ENCODE results near the gene NF2. TPM values are rescaled to one million over a fixed set of nuclear protein-coding genes. Genes with fewer than 3 reads are reported as not detected.

NF2 gene
- total and polyA plus RNA-seq, 2 experiments from 2014 or later = 14.4 to 54.5 TPM

GRCh38 chr22:29683536-29683935 lies 80.1 kb downstream of the NF2 start (continued):
- TF ChIP-seq EZH2phosphoT487 (IDR thresholded peaks at IDR 0.05; ENCODE audit: unreplicated experiment) = no peak
- TF ChIP-seq JUNB (IDR thresholded peaks at IDR 0.05; ENCODE audit: unreplicated experiment) = no peak
- TF ChIP-seq ETS1 (IDR thresholded peaks at IDR 0.05) = no peak
- TF ChIP-seq NANOG (IDR thresholded peaks at IDR 0.05; ENCODE audit: borderline replicate concordance) = no peak
- TF ChIP-seq REST (IDR thresholded peaks at IDR 0.05; ENCODE audit: unreplicated experiment) = no peak

DNA sequence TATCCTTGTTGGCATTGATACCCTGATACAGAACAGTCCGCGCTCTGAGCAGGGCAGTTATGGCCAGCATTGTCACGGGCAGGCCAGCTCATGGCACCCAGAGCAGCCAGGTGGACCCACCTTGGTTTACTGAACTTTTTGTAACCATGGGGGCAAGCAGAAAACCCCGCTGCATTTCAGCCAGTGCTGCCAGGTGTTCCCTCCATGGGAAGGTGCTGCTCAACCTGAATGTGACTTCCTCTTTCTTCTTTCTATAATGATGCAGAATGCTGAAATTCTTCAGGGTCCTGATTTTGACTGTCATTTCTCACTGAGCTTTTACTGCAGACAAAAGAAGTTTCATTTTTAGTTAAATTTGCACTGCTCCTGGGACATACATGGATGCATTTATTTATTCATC lies 80.8 kb downstream of the NF2 start:
- H3K4me1 Mint-ChIP-seq = peaks cover 21% of the 10 kb centered on the region
- DNase-seq (ENCODE audit: low spot score) (no peak), ATAC-seq (no peak)
- no peak for TF ChIP-seq STAT1 (IDR thresholded peaks at IDR 0.05; ENCODE audit: unreplicated experiment)
- no peak for TF ChIP-seq ZNF331 (CRISPR knock-in tag; IDR thresholded peaks at IDR 0.05; ENCODE audit: low read depth)
- no peak for TF ChIP-seq ZNF462 (CRISPR knock-in tag; IDR thresholded peaks at IDR 0.05)
- TF ChIP-seq EZH2phosphoT487 (IDR thresholded peaks at IDR 0.05; ENCODE audit: unreplicated experiment) = no peak
- TF ChIP-seq, protein P1, sequence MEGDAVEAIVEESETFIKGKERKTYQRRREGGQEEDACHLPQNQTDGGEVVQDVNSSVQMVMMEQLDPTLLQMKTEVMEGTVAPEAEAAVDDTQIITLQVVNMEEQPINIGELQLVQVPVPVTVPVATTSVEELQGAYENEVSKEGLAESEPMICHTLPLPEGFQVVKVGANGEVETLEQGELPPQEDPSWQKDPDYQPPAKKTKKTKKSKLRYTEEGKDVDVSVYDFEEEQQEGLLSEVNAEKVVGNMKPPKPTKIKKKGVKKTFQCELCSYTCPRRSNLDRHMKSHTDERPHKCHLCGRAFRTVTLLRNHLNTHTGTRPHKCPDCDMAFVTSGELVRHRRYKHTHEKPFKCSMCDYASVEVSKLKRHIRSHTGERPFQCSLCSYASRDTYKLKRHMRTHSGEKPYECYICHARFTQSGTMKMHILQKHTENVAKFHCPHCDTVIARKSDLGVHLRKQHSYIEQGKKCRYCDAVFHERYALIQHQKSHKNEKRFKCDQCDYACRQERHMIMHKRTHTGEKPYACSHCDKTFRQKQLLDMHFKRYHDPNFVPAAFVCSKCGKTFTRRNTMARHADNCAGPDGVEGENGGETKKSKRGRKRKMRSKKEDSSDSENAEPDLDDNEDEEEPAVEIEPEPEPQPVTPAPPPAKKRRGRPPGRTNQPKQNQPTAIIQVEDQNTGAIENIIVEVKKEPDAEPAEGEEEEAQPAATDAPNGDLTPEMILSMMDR (conservative IDR thresholded peaks at IDR 0.05; ENCODE audit: low read depth in 2 of 2) = no peak
- TF ChIP-seq EZH2 (IDR thresholded peaks at IDR 0.05; ENCODE audit: low read depth, unreplicated experiment) = no peak
- Histone ChIP-seq H3F3A (replicated peaks; ENCODE audit: low read depth) (no peaks in the 10 kb centered on the region; the same call in 1 of the 2 replicates), H3K79me2 (replicated peaks; ENCODE audit: insufficient read depth) (no peaks in the 10 kb centered on the region), H2AFZ (no peak overlapping the region), H3K27ac (ENCODE audit: low read depth) (no peak overlapping the region), H4K20me1 (replicated peaks; ENCODE audit: insufficient read depth) (no peaks in the 10 kb centered on the region), H3K9me2 (ENCODE audit: insufficient read depth) (no peaks in the 10 kb centered on the region), H3K36me3 (ENCODE audit: insufficient read depth) (no peaks in the 10 kb centered on the region), H3K27me3 (ENCODE audit: insufficient read depth) (no peaks in the 10 kb centered on the region), H3K4me3 (no peak overlapping the region), H3K4me2 (no peak overlapping the region), H3K4me1 (ENCODE audit: insufficient read depth) (peaks cover 11% of the 10 kb centered on the region)
- no peak overlapping the region for H3K27ac Mint-ChIP-seq
- H3K9me3 Mint-ChIP-seq = no peaks in the 10 kb centered on the region
- H3K4me3 Mint-ChIP-seq = no peak overlapping the region
- peaks cover 5% of the 10 kb centered on the region; the same call in 1 of the 3 replicates for H3K36me3 Mint-ChIP-seq (ENCODE audit: low read depth)
- peaks cover 8% of the 10 kb centered on the region for H3K27me3 Mint-ChIP-seq (ENCODE audit: insufficient read depth, low read depth, poor library complexity)
